SK-N-SH treated with all-trans-retinoic acid at 6 μM for 48 hours (cell line): ENCODE results near the gene APLN.

Source experiments
- ATAC-seq: fragments of 200-7000 bp; cut with Tn5 transposase; 3 replicates; pipeline ENCODE4 v1.9.1; 2020; ENCODE audit warnings: mild to moderate bottlenecking, moderate library complexity
- ARNTL ChIP-seq: fragments of 450-650 bp; formaldehyde crosslinking; IDR thresholded peaks from 2 replicates; pipeline ENCODE4 v1.5.0; 2020; ENCODE audit warnings: low read depth, mild to moderate bottlenecking, moderate library complexity, borderline replicate concordance
- BACH2 ChIP-seq: fragments of 250-450 bp; sonication (Bioruptor Pico); IDR thresholded peaks from 2 replicates; pipeline ENCODE4 v1.9.0; 2021; ENCODE audit warnings: mild to moderate bottlenecking, borderline replicate concordance
- CSDC2 ChIP-seq: fragments of 250-450 bp; sonication (Bioruptor Pico); IDR thresholded peaks from 2 replicates; pipeline ENCODE4 v1.5.0; 2020; ENCODE audit warnings: mild to moderate bottlenecking, moderate library complexity
- ESRRG ChIP-seq: fragments of 250-450 bp; sonication (Bioruptor Pico); IDR thresholded peaks from 2 replicates; pipeline ENCODE4 v1.6.1; 2021; ENCODE audit warnings: mild to moderate bottlenecking
- GLIS3 ChIP-seq: fragments of 250-450 bp; sonication (Bioruptor Pico); IDR thresholded peaks from 2 replicates; pipeline ENCODE4 v1.5.0; 2020; ENCODE audit warnings: mild to moderate bottlenecking, moderate library complexity
- ISL1 ChIP-seq: fragments of 250-450 bp; sonication (Bioruptor Pico); IDR thresholded peaks from 2 replicates; pipeline ENCODE4 v2.1.2; 2022; ENCODE audit warnings: mild to moderate bottlenecking, moderate library complexity
- OSR1 ChIP-seq: fragments of 250-450 bp; sonication (Bioruptor Pico); IDR thresholded peaks from 2 replicates; pipeline ENCODE4 v1.8.0; 2022; ENCODE audit warnings: moderate library complexity, mild to moderate bottlenecking, inconsistent platforms
- PPARA ChIP-seq: fragments of 250-450 bp; sonication (Bioruptor Pico); IDR thresholded peaks from 2 replicates; pipeline ENCODE4 v1.5.0; 2020; ENCODE audit warnings: mild to moderate bottlenecking, borderline replicate concordance
- RARB ChIP-seq: fragments of 250-450 bp; sonication (Bioruptor Pico); IDR thresholded peaks from 2 replicates; pipeline ENCODE4 v1.8.0; 2021; ENCODE audit warnings: mild to moderate bottlenecking, moderate library complexity
- SNAI2 ChIP-seq: fragments of 250-450 bp; sonication (Bioruptor Pico); IDR thresholded peaks from 2 replicates; pipeline ENCODE4 v1.5.0; 2020; ENCODE audit warnings: mild to moderate bottlenecking, moderate library complexity
- TCF4 ChIP-seq: fragments of 250-450 bp; sonication (Bioruptor Pico); IDR thresholded peaks from 2 replicates; pipeline ENCODE4 v1.8.0; 2021; ENCODE audit warnings: mild to moderate bottlenecking, moderate library complexity, borderline replicate concordance
- TOX ChIP-seq: fragments of 250-450 bp; sonication (Bioruptor Pico); IDR thresholded peaks from 2 replicates; pipeline ENCODE4 v1.8.0; 2021; ENCODE audit warnings: mild to moderate bottlenecking, moderate library complexity, borderline replicate concordance
- ZC3H10 ChIP-seq: fragments of 250-450 bp; sonication (Bioruptor Pico); IDR thresholded peaks from 2 replicates; pipeline ENCODE4 v1.5.1; 2021; ENCODE audit warnings: mild to moderate bottlenecking, moderate library complexity
- ZFP3 ChIP-seq: fragments of 250-450 bp; sonication (Bioruptor Pico); IDR thresholded peaks from 2 replicates; pipeline ENCODE4 v1.5.0; 2020; ENCODE audit warnings: mild to moderate bottlenecking, moderate library complexity
- ZFP30 ChIP-seq: fragments of 450-650 bp; formaldehyde crosslinking; IDR thresholded peaks from 2 replicates; pipeline ENCODE4 v1.5.0; 2022; ENCODE audit warnings: mild to moderate bottlenecking, moderate library complexity
- ZNF565 ChIP-seq: fragments of 450-650 bp; formaldehyde crosslinking; conservative IDR thresholded peaks from 2 replicates; pipeline ENCODE4 v1.5.0; 2020; ENCODE audit warnings: low read depth, mild to moderate bottlenecking, moderate library complexity
- ZNF70 ChIP-seq: fragments of 450-650 bp; formaldehyde crosslinking; IDR thresholded peaks from 2 replicates; pipeline ENCODE4 v1.5.0; 2020; ENCODE audit warnings: mild to moderate bottlenecking, moderate library complexity
- ZNF8 ChIP-seq: fragments of 450-650 bp; formaldehyde crosslinking; IDR thresholded peaks from 2 replicates; pipeline ENCODE4 v1.5.0; 2020; ENCODE audit warnings: mild to moderate bottlenecking, moderate library complexity
- TF ChIP-seq, protein P1 (sequence below): fragments of 250-450 bp; sonication (Bioruptor Pico); IDR thresholded peaks from 2 replicates; pipeline ENCODE4 v1.8.0; 2020; ENCODE audit warnings: mild to moderate bottlenecking, moderate library complexity, borderline replicate concordance
- TF ChIP-seq, protein P2 (sequence below): fragments of 250-450 bp; sonication (Bioruptor Pico); IDR thresholded peaks from 2 replicates; pipeline ENCODE4 v1.5.1; 2020; ENCODE audit warnings: low read depth, mild to moderate bottlenecking, moderate library complexity
- TF ChIP-seq, protein P3 (sequence below): fragments of 250-450 bp; sonication (Bioruptor Pico); IDR thresholded peaks from 2 replicates; pipeline ENCODE4 v1.5.0; 2020; ENCODE audit warnings: mild to moderate bottlenecking, moderate library complexity
- TF ChIP-seq, protein P4 (sequence below): fragments of 250-450 bp; sonication (Bioruptor Pico); IDR thresholded peaks from 2 replicates; pipeline ENCODE4 v1.8.0; 2021; ENCODE audit warnings: low read depth, mild to moderate bottlenecking, moderate library complexity, borderline replicate concordance

The APLN gene

DNA sequence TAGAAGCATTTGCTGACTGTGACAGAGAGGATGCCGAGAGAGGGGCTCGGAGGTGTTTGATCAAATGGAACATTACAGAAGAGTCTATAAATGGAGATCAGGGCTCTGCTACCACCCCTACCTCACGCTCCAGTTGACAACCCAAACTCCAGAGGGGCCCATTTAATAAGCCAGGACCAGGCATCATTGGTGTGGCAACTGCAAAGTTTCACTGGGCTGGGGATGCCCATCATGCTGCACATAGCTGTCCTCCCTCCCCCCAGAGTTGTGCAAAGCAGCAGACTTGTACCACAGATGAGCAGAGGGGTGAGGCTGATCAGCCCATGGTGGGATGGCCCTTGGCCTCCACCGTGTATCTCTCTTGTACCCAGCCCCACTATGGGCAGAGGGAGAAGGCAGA lies 45.8 kb upstream of the APLN start:
- ATAC-seq: no peak
- TF ChIP-seq RARB (CRISPR knock-in tag) (no peak), ZFP3 (CRISPR knock-in tag) (no peak), CSDC2 (no peak), TOX (CRISPR knock-in tag) (no peak), ESRRG (CRISPR knock-in tag) (no peak), ARNTL (no peak), ZC3H10 (no peak), SNAI2 (CRISPR knock-in tag) (no peak), ZNF70 (CRISPR knock-in tag) (no peak), BACH2 (no peak), PPARA (no peak)
- TF ChIP-seq, protein P1, sequence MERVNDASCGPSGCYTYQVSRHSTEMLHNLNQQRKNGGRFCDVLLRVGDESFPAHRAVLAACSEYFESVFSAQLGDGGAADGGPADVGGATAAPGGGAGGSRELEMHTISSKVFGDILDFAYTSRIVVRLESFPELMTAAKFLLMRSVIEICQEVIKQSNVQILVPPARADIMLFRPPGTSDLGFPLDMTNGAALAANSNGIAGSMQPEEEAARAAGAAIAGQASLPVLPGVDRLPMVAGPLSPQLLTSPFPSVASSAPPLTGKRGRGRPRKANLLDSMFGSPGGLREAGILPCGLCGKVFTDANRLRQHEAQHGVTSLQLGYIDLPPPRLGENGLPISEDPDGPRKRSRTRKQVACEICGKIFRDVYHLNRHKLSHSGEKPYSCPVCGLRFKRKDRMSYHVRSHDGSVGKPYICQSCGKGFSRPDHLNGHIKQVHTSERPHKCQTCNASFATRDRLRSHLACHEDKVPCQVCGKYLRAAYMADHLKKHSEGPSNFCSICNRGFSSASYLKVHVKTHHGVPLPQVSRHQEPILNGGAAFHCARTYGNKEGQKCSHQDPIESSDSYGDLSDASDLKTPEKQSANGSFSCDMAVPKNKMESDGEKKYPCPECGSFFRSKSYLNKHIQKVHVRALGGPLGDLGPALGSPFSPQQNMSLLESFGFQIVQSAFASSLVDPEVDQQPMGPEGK (CRISPR knock-in tag): no peak
- TF ChIP-seq, protein P2, sequence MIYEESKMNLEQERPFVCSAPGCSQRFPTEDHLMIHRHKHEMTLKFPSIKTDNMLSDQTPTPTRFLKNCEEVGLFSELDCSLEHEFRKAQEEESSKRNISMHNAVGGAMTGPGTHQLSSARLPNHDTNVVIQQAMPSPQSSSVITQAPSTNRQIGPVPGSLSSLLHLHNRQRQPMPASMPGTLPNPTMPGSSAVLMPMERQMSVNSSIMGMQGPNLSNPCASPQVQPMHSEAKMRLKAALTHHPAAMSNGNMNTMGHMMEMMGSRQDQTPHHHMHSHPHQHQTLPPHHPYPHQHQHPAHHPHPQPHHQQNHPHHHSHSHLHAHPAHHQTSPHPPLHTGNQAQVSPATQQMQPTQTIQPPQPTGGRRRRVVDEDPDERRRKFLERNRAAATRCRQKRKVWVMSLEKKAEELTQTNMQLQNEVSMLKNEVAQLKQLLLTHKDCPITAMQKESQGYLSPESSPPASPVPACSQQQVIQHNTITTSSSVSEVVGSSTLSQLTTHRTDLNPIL (CRISPR knock-in tag): no peak
- TF ChIP-seq, protein P3, sequence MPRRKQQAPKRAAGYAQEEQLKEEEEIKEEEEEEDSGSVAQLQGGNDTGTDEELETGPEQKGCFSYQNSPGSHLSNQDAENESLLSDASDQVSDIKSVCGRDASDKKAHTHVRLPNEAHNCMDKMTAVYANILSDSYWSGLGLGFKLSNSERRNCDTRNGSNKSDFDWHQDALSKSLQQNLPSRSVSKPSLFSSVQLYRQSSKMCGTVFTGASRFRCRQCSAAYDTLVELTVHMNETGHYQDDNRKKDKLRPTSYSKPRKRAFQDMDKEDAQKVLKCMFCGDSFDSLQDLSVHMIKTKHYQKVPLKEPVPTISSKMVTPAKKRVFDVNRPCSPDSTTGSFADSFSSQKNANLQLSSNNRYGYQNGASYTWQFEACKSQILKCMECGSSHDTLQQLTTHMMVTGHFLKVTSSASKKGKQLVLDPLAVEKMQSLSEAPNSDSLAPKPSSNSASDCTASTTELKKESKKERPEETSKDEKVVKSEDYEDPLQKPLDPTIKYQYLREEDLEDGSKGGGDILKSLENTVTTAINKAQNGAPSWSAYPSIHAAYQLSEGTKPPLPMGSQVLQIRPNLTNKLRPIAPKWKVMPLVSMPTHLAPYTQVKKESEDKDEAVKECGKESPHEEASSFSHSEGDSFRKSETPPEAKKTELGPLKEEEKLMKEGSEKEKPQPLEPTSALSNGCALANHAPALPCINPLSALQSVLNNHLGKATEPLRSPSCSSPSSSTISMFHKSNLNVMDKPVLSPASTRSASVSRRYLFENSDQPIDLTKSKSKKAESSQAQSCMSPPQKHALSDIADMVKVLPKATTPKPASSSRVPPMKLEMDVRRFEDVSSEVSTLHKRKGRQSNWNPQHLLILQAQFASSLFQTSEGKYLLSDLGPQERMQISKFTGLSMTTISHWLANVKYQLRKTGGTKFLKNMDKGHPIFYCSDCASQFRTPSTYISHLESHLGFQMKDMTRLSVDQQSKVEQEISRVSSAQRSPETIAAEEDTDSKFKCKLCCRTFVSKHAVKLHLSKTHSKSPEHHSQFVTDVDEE (CRISPR knock-in tag): no peak
- TF ChIP-seq, all 23 proteins: peak for 0

DNA sequence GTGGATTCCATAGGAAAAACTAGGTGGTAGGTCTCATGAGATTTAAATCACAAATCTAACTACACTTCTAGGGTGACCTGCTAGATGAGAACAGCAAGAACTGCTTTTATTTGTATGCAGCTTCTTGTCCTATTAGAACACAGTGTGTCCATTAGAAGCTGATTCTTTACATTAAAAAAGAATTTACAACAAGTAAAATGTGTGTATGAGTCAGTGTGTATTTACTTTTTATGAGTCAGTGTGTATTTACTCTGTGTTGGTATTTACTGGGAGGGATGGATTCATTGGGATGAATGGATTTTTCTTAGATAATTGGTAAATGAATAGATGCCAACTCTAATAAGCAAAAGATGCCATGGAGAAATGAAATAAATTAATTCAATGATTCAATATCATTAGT lies 43.4 kb upstream of the APLN start:
- ATAC-seq: no peak
- TF ChIP-seq RARB (CRISPR knock-in tag): no peak
- no peak for TF ChIP-seq ZNF565 (CRISPR knock-in tag)
- TF ChIP-seq ZNF8 (CRISPR knock-in tag): no peak
- TF ChIP-seq ZFP3 (CRISPR knock-in tag): no peak
- TF ChIP-seq SNAI2 (CRISPR knock-in tag): no peak
- TF ChIP-seq, protein P4, sequence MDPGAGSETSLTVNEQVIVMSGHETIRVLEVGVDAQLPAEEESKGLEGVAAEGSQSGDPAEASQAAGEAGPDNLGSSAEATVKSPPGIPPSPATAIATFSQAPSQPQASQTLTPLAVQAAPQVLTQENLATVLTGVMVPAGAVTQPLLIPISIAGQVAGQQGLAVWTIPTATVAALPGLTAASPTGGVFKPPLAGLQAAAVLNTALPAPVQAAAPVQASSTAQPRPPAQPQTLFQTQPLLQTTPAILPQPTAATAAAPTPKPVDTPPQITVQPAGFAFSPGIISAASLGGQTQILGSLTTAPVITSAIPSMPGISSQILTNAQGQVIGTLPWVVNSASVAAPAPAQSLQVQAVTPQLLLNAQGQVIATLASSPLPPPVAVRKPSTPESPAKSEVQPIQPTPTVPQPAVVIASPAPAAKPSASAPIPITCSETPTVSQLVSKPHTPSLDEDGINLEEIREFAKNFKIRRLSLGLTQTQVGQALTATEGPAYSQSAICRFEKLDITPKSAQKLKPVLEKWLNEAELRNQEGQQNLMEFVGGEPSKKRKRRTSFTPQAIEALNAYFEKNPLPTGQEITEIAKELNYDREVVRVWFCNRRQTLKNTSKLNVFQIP: no peak
- no peak for TF ChIP-seq TOX (CRISPR knock-in tag)
- TF ChIP-seq GLIS3 (CRISPR knock-in tag): no peak
- TF ChIP-seq PPARA: no peak
- no peak for TF ChIP-seq ZFP30 (CRISPR knock-in tag)

DNA sequence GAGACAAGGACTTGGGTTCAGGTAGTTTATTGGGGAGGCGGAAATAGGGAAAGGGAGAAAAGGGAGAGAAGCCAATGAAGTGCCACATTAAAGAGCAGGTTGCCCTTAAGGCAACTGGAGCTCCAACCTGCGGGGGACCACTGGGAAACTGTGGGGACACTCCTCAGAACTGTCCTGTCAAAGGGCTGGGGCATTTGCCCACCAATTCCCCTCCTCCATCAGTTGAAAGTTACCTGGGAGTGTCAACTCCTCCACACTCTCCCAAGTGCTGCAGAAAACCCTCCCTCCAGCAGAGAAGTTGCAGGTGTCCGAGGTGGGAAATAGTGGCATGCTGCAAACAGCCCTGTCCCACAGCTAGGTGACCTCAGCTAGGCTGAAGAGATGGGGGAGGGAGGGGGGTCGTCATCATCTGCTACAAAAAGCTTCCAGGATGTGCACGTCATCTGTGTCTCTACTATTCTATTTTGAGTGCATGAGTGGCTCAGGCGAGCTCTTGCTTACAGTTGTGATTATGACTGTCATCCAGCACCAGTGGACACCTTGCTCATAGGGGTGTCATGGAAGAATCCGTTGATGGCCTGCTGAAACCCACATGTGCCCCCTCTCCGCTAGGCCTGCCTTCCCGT lies 42.6 kb upstream of the APLN start:
- ATAC-seq: no peak
- TF ChIP-seq, protein P4: no peak
- TF ChIP-seq, protein P1 (CRISPR knock-in tag): no peak
- TF ChIP-seq ZC3H10 (no peak), ARNTL (no peak), ESRRG (CRISPR knock-in tag) (no peak), TCF4 (CRISPR knock-in tag) (no peak), BACH2 (no peak), OSR1 (CRISPR knock-in tag) (no peak), TOX (CRISPR knock-in tag) (no peak), CSDC2 (no peak), ZFP30 (CRISPR knock-in tag) (no peak), SNAI2 (CRISPR knock-in tag) (no peak), ISL1 (CRISPR knock-in tag) (no peak), PPARA (no peak), ZFP3 (CRISPR knock-in tag) (no peak)
- TF ChIP-seq, protein P3 (CRISPR knock-in tag): no peak
